H9 (cell line): ENCODE measurements around the gene MBL2. TPM values are rescaled to one million over a fixed set of nuclear protein-coding genes. Genes with fewer than 3 reads are reported as not detected.

Experiments used
- DNase-seq: peaks from one replicate; pipeline ENCODE4 v3.0.0-alpha.2; 2017
- H2AFZ ChIP-seq: one replicate; pipeline ENCODE4 v1.6.1; 2013; ENCODE audit warnings: mild to moderate bottlenecking, low read length, control low read depth, moderate library complexity
- H2AK5ac ChIP-seq: 2 replicates; pipeline ENCODE4 v1.6.1; 2013; ENCODE audit warnings: low read length, control low read depth, mixed read lengths; ENCODE audit not compliant: insufficient read length
- H2BK120ac ChIP-seq: one replicate; pipeline ENCODE4 v1.6.1; 2013; ENCODE audit warnings: low read depth, mild to moderate bottlenecking, low read length, control low read depth, inconsistent platforms; ENCODE audit not compliant: poor library complexity, severe bottlenecking
- H2BK12ac ChIP-seq: 2 replicates; pipeline ENCODE4 v1.6.1; 2013; ENCODE audit warnings: low read length, control low read depth, mixed read lengths, low read depth; ENCODE audit not compliant: insufficient read length
- H2BK15ac ChIP-seq: 2 replicates; pipeline ENCODE4 v1.6.1; 2013; ENCODE audit warnings: low read depth, low read length, control low read depth
- H2BK20ac ChIP-seq: one replicate; pipeline ENCODE4 v1.6.1; 2013; ENCODE audit warnings: low read depth, mild to moderate bottlenecking, low read length, control low read depth, inconsistent platforms; ENCODE audit not compliant: poor library complexity, severe bottlenecking
- H2BK5ac ChIP-seq: 2 replicates; pipeline ENCODE4 v1.6.1; 2013; ENCODE audit warnings: low read length, control low read depth, mixed read lengths; ENCODE audit not compliant: insufficient read length
- H3K14ac ChIP-seq: 2 replicates; pipeline ENCODE4 v1.6.1; 2013; ENCODE audit warnings: low read length, control low read depth; ENCODE audit not compliant: insufficient read depth
- H3K18ac ChIP-seq: 2 replicates; pipeline ENCODE4 v1.6.1; 2013; ENCODE audit warnings: low read depth, mild to moderate bottlenecking, mixed read lengths, low read length, control low read depth; ENCODE audit not compliant: insufficient read length
- H3K23ac ChIP-seq: 2 replicates; pipeline ENCODE4 v1.6.1; 2013; ENCODE audit warnings: low read length, control low read depth, mixed read lengths, low read depth; ENCODE audit not compliant: insufficient read length
- H3K23me2 ChIP-seq: 2 replicates; pipeline ENCODE4 v1.6.1; 2013; ENCODE audit warnings: low read depth, mild to moderate bottlenecking, mixed read lengths, low read length, control low read depth; ENCODE audit not compliant: insufficient read length, poor library complexity, severe bottlenecking
- H3K27ac ChIP-seq: 2 replicates; pipeline ENCODE4 v1.5.1; 2013; ENCODE audit warnings: low read length, control low read depth, mixed read lengths, low read depth; ENCODE audit not compliant: insufficient read length
- H3K27me3 ChIP-seq: 2 replicates; pipeline ENCODE4 v1.6.1; 2013; ENCODE audit warnings: low read length, control low read depth, inconsistent platforms; ENCODE audit not compliant: insufficient read depth
- H3K4ac ChIP-seq: 2 replicates; pipeline ENCODE4 v1.6.1; 2013; ENCODE audit warnings: low read depth, mild to moderate bottlenecking, control low read depth, inconsistent platforms, low read length, moderate library complexity
- H3K4me1 ChIP-seq: 2 replicates; pipeline ENCODE4 v1.6.1; 2013; ENCODE audit warnings: low read length, control low read depth, inconsistent platforms; ENCODE audit not compliant: insufficient read depth
- H3K4me2 ChIP-seq: 2 replicates; pipeline ENCODE4 v1.6.1; 2013; ENCODE audit warnings: low read length, control low read depth, mixed read lengths; ENCODE audit not compliant: insufficient read length, insufficient read depth
- H3K56ac ChIP-seq: 2 replicates; pipeline ENCODE4 v1.6.1; 2013; ENCODE audit warnings: low read depth, mild to moderate bottlenecking, mixed read lengths, low read length, control low read depth; ENCODE audit not compliant: insufficient read length
- H3K79me1 ChIP-seq: 2 replicates; pipeline ENCODE4 v1.6.1; 2013; ENCODE audit warnings: low read depth, mild to moderate bottlenecking, moderate library complexity, low read length, control low read depth, inconsistent platforms; ENCODE audit not compliant: insufficient read depth, poor library complexity, severe bottlenecking
- H3K79me2 ChIP-seq: 2 replicates; pipeline ENCODE4 v1.6.1; 2013; ENCODE audit warnings: low read length, control low read depth, inconsistent platforms; ENCODE audit not compliant: insufficient read depth
- H3K9ac ChIP-seq: 2 replicates; pipeline ENCODE4 v1.6.1; 2013; ENCODE audit warnings: low read length, control low read depth, mixed read lengths; ENCODE audit not compliant: insufficient read length; ENCODE audit errors: extremely low read depth
- H3K9me3 ChIP-seq: one replicate; pipeline ENCODE4 v1.6.1; 2013; ENCODE audit warnings: low read depth, low read length, inconsistent platforms; ENCODE audit not compliant: control insufficient read depth
- H3T11ph ChIP-seq: one replicate; pipeline ENCODE4 v1.6.1; 2013; ENCODE audit warnings: mild to moderate bottlenecking, low read length, control low read depth, inconsistent platforms
- H4K20me1 ChIP-seq: one replicate; pipeline ENCODE4 v1.6.1; 2013; ENCODE audit not compliant: control insufficient read depth, insufficient read length, insufficient read depth
- H4K5ac ChIP-seq: 2 replicates; pipeline ENCODE4 v1.6.1; 2013; ENCODE audit warnings: low read depth, mild to moderate bottlenecking, mixed read lengths, low read length, control low read depth; ENCODE audit not compliant: insufficient read length
- H4K8ac ChIP-seq: replicated peaks from 2 replicates; pipeline ENCODE4 v1.6.1; 2013; ENCODE audit warnings: low read length, control low read depth, mixed read lengths, low read depth; ENCODE audit not compliant: insufficient read length
- H4K91ac ChIP-seq: 2 replicates; pipeline ENCODE4 v1.6.1; 2013; ENCODE audit warnings: low read depth, mild to moderate bottlenecking, moderate library complexity, mixed read lengths, low read length, control low read depth; ENCODE audit not compliant: insufficient read length
- H3K27ac Mint-ChIP-seq, 3 experiments: 2 replicates in 2 of 3; 3 replicates in 1 of 3; pipeline ENCODE4 v1.8.0; 2020 to 2021; ENCODE audit warnings: mixed read lengths in 3 of 3, mild to moderate bottlenecking in 1 of 3, moderate library complexity in 1 of 3
- H3K27me3 Mint-ChIP-seq: 2 replicates; pipeline ENCODE4 v1.8.0; 2021; ENCODE audit warnings: low read depth, mild to moderate bottlenecking, moderate library complexity, mixed read lengths
- H3K36me3 Mint-ChIP-seq, 3 experiments: 2 replicates in 2 of 3; 3 replicates in 1 of 3; pipeline ENCODE4 v1.8.0; 2020 to 2021; ENCODE audit warnings: low read depth in 3 of 3, mixed read lengths in 3 of 3; ENCODE audit not compliant: insufficient read depth in 1 of 3
- H3K4me1 Mint-ChIP-seq, 2 experiments: 2 replicates each; pipeline ENCODE4 v1.8.0; 2020; ENCODE audit warnings: mixed read lengths in 2 of 2
- H3K4me3 Mint-ChIP-seq, 2 experiments: 2 replicates in 1 of 2; 3 replicates in 1 of 2; pipeline ENCODE4 v1.8.0; 2020 to 2021; ENCODE audit warnings: mild to moderate bottlenecking in 2 of 2, mixed read lengths in 2 of 2, moderate library complexity in 1 of 2
- H3K9me3 Mint-ChIP-seq, 2 experiments: 2 replicates in 1 of 2; 3 replicates in 1 of 2; pipeline ENCODE4 v1.8.0; 2020; ENCODE audit warnings: mild to moderate bottlenecking in 2 of 2, mixed read lengths in 2 of 2, moderate library complexity in 1 of 2
- WGBS: extraction: QIAGEN DNeasy Blood & Tissue Kit; methylation state at CpG from one replicate; pipeline ENCODE4 v1.1.7; 2013; ENCODE audit warnings: missing lambda C conversion rate, low lambda C conversion rate, mixed read lengths; ENCODE audit not compliant: insufficient read length; ENCODE audit errors: extremely low coverage; 5-methylcytosine and 5-hydroxymethylcytosine counted together
- total RNA-seq: library from RNA; stranded (reverse); gene quantifications from 2 replicates; pipeline ENCODE4 v1.2.1, GENCODE V29; 2021
- TF ChIP-seq, protein P1 (sequence below): fragments of 200-600 bp; sonication (generic); conservative IDR thresholded peaks from 3 replicates; pipeline ENCODE4 v1.8.0; 2021; ENCODE audit warnings: antibody characterized with exemption, mild to moderate bottlenecking

Gene MBL2
- total RNA-seq, 1 experiment from 2014 or later = not detected

DNA sequence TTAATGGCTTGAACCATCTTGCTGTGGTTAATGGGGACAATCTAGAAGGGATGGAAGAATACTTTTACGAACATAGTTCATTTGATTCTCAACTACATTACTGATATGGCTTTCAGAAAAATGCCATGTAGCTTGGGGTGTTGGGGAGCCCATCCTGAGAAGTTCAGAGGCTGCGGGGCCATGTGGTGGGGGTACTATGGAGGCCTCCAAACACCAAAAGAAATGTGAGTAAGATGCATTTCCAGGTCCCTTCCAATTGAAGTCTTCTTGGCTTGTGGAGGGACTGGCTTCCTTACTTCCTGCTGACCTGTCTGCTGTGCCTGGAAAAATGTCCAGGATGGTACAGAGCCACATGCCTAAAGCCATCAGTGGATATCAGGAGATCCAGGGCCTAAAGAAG, 1.6 kb upstream of the MBL2 start:
- H3K14ac ChIP-seq = no peak overlapping the region
- H2BK5ac ChIP-seq = no peak overlapping the region
- no peak for DNase-seq
- no peak overlapping the region for H2BK12ac ChIP-seq
- no peak overlapping the region for H4K91ac ChIP-seq
- no peak overlapping the region for H4K5ac ChIP-seq
- H2BK15ac ChIP-seq = no peak overlapping the region
- H3K18ac ChIP-seq = no peak overlapping the region
- Mint-ChIP-seq H3K4me3 (no peak overlapping the region), H3K36me3 (no peaks in the 10 kb centered on the region), H3K9me3 (no peaks in the 10 kb centered on the region; a peak in 1 of 5 replicates), H3K27ac (no peak overlapping the region), H3K27me3 (no peaks in the 10 kb centered on the region), H3K4me1 (no peaks in the 10 kb centered on the region)
- no peak overlapping the region for H2AK5ac ChIP-seq
- H3K9ac ChIP-seq = no peak overlapping the region
- H2BK20ac ChIP-seq = no peak overlapping the region
- H3K79me1 ChIP-seq = no peaks in the 10 kb centered on the region
- no peak overlapping the region for H3K23ac ChIP-seq
- H3K27me3 ChIP-seq = no peaks in the 10 kb centered on the region
- H3K4me2 ChIP-seq = no peak overlapping the region
- no peak overlapping the region for H3K4ac ChIP-seq
- H2AFZ ChIP-seq = no peak overlapping the region
- no CpG with 5 or more reads among the region's 2 CpGs for WGBS
- H3T11ph ChIP-seq = no peak overlapping the region
- no peak overlapping the region for H2BK120ac ChIP-seq
- no peaks in the 10 kb centered on the region for H3K4me1 ChIP-seq
- no peak overlapping the region for H3K27ac ChIP-seq
- H4K8ac ChIP-seq = no peak overlapping the region
- H4K20me1 ChIP-seq = no peaks in the 10 kb centered on the region
- H3K9me3 ChIP-seq = no peaks in the 10 kb centered on the region
- TF ChIP-seq, protein P1, sequence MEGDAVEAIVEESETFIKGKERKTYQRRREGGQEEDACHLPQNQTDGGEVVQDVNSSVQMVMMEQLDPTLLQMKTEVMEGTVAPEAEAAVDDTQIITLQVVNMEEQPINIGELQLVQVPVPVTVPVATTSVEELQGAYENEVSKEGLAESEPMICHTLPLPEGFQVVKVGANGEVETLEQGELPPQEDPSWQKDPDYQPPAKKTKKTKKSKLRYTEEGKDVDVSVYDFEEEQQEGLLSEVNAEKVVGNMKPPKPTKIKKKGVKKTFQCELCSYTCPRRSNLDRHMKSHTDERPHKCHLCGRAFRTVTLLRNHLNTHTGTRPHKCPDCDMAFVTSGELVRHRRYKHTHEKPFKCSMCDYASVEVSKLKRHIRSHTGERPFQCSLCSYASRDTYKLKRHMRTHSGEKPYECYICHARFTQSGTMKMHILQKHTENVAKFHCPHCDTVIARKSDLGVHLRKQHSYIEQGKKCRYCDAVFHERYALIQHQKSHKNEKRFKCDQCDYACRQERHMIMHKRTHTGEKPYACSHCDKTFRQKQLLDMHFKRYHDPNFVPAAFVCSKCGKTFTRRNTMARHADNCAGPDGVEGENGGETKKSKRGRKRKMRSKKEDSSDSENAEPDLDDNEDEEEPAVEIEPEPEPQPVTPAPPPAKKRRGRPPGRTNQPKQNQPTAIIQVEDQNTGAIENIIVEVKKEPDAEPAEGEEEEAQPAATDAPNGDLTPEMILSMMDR = no peak
- no peak overlapping the region for H3K56ac ChIP-seq
- no peaks in the 10 kb centered on the region for H3K79me2 ChIP-seq
- no peaks in the 10 kb centered on the region for H3K23me2 ChIP-seq
